ENCODE data around the gene PRR36.
"Not testable (repeated sequence)": the region's sequence is repeated elsewhere in the genome, so short reads cannot be mapped to it uniquely, and the experiment has no call there.

Gene PRR36

GRCh38 chr19:7870571-7871436 is 3.4 kb downstream of the PRR36 start:
- DNase-seq: peak; percentile 78

GRCh38 chr19:7869910-7870511 is 4.2 kb downstream of the PRR36 start:
- DNase-seq: peak; percentile 81

- DNase-seq: peak; percentile 94
These were observed 4.7 kb downstream of the PRR36 start for GRCh38 chr19:7869453-7869909.

GRCh38 chr19:7868671-7869452 is 5.3 kb downstream of the PRR36 start:
- DNase-seq: peak; percentile 94

GRCh38 chr19:7868326-7868670 is 5.9 kb downstream of the PRR36 start:
- peak; percentile 74 for DNase-seq

- no peak for DNase-seq
These were observed 6.9 kb downstream of the PRR36 start for GRCh38 chr19:7867092-7867844.

GRCh38 chr19:7866399-7867091 is 7.6 kb downstream of the PRR36 start:
- DNase-seq: no peak

- no peak for DNase-seq
These were observed 8.8 kb downstream of the PRR36 start for GRCh38 chr19:7865262-7865911.

- no peak for DNase-seq
These were observed 9.5 kb downstream of the PRR36 start for GRCh38 chr19:7864690-7865074.

GRCh38 chr19:7863971-7864689 is 10.1 kb downstream of the PRR36 start:
- no peak for DNase-seq

- no peak for DNase-seq
These were observed 10.8 kb downstream of the PRR36 start for GRCh38 chr19:7863157-7863970.

GRCh38 chr19:7862413-7862951 is 11.7 kb downstream of the PRR36 start:
- peak; percentile 88 for DNase-seq

- DNase-seq: no peak
These were observed 12.4 kb downstream of the PRR36 start for GRCh38 chr19:7861619-7862412.

- no peak for DNase-seq
These were observed 13.2 kb downstream of the PRR36 start for GRCh38 chr19:7860714-7861618.

- no peak for DNase-seq
These were observed 14.1 kb downstream of the PRR36 start for GRCh38 chr19:7859831-7860713.

- DNase-seq: not testable (repeated sequence)
These were observed 15.1 kb downstream of the PRR36 start for GRCh38 chr19:7859087-7859486.

Data from activated effector memory CD4-positive, alpha-beta T cell treated with anti-CD3 and anti-CD28 coated beads, Interleukin-2, amount 50 U/mL, for 16 hours (primary cell).